ENCODE data around the gene HSPD1.

GRCh38 chr2:197516393-197516761, 16.7 kb upstream of the HSPD1 start:
- no peak for TF ChIP-seq GATA2 (IDR thresholded peaks at IDR 0.05; ENCODE audit: low read depth, low read length)
- TF ChIP-seq GATA3 (IDR thresholded peaks at IDR 0.05; ENCODE audit: low read depth, low read length), result no peak
